GM23338 (cell line): ENCODE measurements around the gene YTHDC2. TPM values are rescaled to one million over a fixed set of nuclear protein-coding genes. Genes with fewer than 3 reads are reported as not detected.

Experiments used
- ATAC-seq: fragments of 200-7000 bp; cut with Tn5 transposase; 3 replicates; pipeline ENCODE4 v1.9.1; 2020
- DNase-seq: peaks from one replicate; pipeline ENCODE4 v3.0.0-alpha.2; 2015; ENCODE audit warnings: low spot score
- H2AFZ ChIP-seq: fragments of 200-600 bp; sonication (generic); 2 replicates; pipeline ENCODE4 v1.8.0; 2016; ENCODE audit warnings: antibody characterized with exemption, mild to moderate bottlenecking, moderate library complexity
- H3F3A ChIP-seq: fragments of 200-600 bp; sonication (generic); replicated peaks from 2 replicates; pipeline ENCODE4 v1.8.0; 2017; ENCODE audit warnings: antibody characterized with exemption, mixed run types, low read depth
- H3K27ac ChIP-seq: fragments of 200-600 bp; sonication (generic); 2 replicates; pipeline ENCODE4 v1.6.1; 2016; ENCODE audit warnings: low read depth
- H3K27me3 ChIP-seq: fragments of 200-600 bp; sonication (generic); 2 replicates; pipeline ENCODE4 v1.8.0; 2016; ENCODE audit warnings: mild to moderate bottlenecking, mixed run types, moderate library complexity; ENCODE audit not compliant: insufficient read depth
- H3K36me3 ChIP-seq: fragments of 200-600 bp; sonication (generic); 2 replicates; pipeline ENCODE4 v1.8.0; 2016; ENCODE audit warnings: mild to moderate bottlenecking; ENCODE audit not compliant: insufficient read depth
- H3K4me1 ChIP-seq: fragments of 200-600 bp; sonication (generic); 2 replicates; pipeline ENCODE4 v1.8.0; 2016; ENCODE audit warnings: mild to moderate bottlenecking, moderate library complexity; ENCODE audit not compliant: insufficient read depth
- H3K4me2 ChIP-seq: fragments of 200-600 bp; sonication (generic); 2 replicates; pipeline ENCODE4 v1.7.1; 2017; ENCODE audit warnings: mixed run types
- H3K4me3 ChIP-seq: fragments of 200-600 bp; sonication (generic); 2 replicates; pipeline ENCODE4 v1.6.1; 2016; ENCODE audit warnings: mixed run types
- H3K79me2 ChIP-seq: fragments of 200-600 bp; sonication (generic); replicated peaks from 2 replicates; pipeline ENCODE4 v1.8.0; 2017; ENCODE audit warnings: mild to moderate bottlenecking; ENCODE audit not compliant: insufficient read depth
- H3K9me2 ChIP-seq: fragments of 200-600 bp; sonication (generic); 2 replicates; pipeline ENCODE4 v1.8.0; 2017; ENCODE audit not compliant: insufficient read depth
- H4K20me1 ChIP-seq: fragments of 200-600 bp; sonication (generic); replicated peaks from 2 replicates; pipeline ENCODE4 v1.8.0; 2017; ENCODE audit warnings: mild to moderate bottlenecking; ENCODE audit not compliant: insufficient read depth
- H3K27ac Mint-ChIP-seq: 2 replicates; pipeline ENCODE4 v1.8.0; 2020; ENCODE audit warnings: inconsistent platforms, mild to moderate bottlenecking, moderate library complexity, mixed read lengths
- H3K27me3 Mint-ChIP-seq: 3 replicates; pipeline ENCODE4 v1.8.0; 2022; ENCODE audit warnings: low read depth, mild to moderate bottlenecking, moderate library complexity, mixed read lengths, inconsistent platforms; ENCODE audit not compliant: insufficient read depth, poor library complexity
- H3K36me3 Mint-ChIP-seq: 3 replicates; pipeline ENCODE4 v1.8.0; 2021; ENCODE audit warnings: low read depth, mild to moderate bottlenecking, inconsistent platforms, moderate library complexity, mixed read lengths
- H3K4me1 Mint-ChIP-seq: 3 replicates; pipeline ENCODE4 v1.8.0; 2020; ENCODE audit warnings: mild to moderate bottlenecking, inconsistent platforms, mixed read lengths
- H3K4me3 Mint-ChIP-seq: 3 replicates; pipeline ENCODE4 v1.8.0; 2021; ENCODE audit warnings: moderate library complexity, mild to moderate bottlenecking, inconsistent platforms, mixed read lengths
- H3K9me3 Mint-ChIP-seq: 3 replicates; pipeline ENCODE4 v1.8.0; 2020; ENCODE audit warnings: moderate library complexity, mild to moderate bottlenecking, inconsistent platforms, mixed read lengths
- CREB1 ChIP-seq: fragments of 250-450 bp; sonication (Bioruptor Pico); IDR thresholded peaks from 2 replicates; pipeline ENCODE4 v1.5.0; 2020; ENCODE audit warnings: low read depth, mild to moderate bottlenecking, moderate library complexity
- ETS1 ChIP-seq: IDR thresholded peaks from 2 replicates; pipeline ENCODE4 v1.6.1; 2016; ENCODE audit warnings: antibody characterized with exemption
- EZH2 ChIP-seq: fragments of 200-600 bp; sonication (generic); IDR thresholded peaks from one replicate; pipeline ENCODE4 v1.8.0; 2017; ENCODE audit warnings: antibody characterized with exemption, mild to moderate bottlenecking, low read depth; ENCODE audit not compliant: unreplicated experiment
- EZH2phosphoT487 ChIP-seq: fragments of 200-600 bp; sonication (generic); IDR thresholded peaks from one replicate; pipeline ENCODE4 v1.8.1; 2018; ENCODE audit warnings: antibody characterized with exemption; ENCODE audit not compliant: unreplicated experiment
- NANOG ChIP-seq: IDR thresholded peaks from 2 replicates; pipeline ENCODE4 v1.6.1; 2016; ENCODE audit warnings: antibody characterized with exemption, borderline replicate concordance
- POLR2AphosphoS5 ChIP-seq: IDR thresholded peaks from 2 replicates; pipeline ENCODE4 v1.6.1; 2016; ENCODE audit warnings: antibody characterized with exemption, low read depth
- REST ChIP-seq: IDR thresholded peaks from one replicate; pipeline ENCODE4 v1.6.1; 2018; ENCODE audit warnings: antibody characterized with exemption; ENCODE audit not compliant: unreplicated experiment
- ZNF114 ChIP-seq: fragments of 250-450 bp; sonication (Bioruptor Pico); IDR thresholded peaks from 2 replicates; pipeline ENCODE4 v1.5.0; 2020; ENCODE audit warnings: mild to moderate bottlenecking, moderate library complexity
- ZNF331 ChIP-seq: fragments of 250-450 bp; sonication (Bioruptor Pico); IDR thresholded peaks from 2 replicates; pipeline ENCODE4 v1.5.0; 2020; ENCODE audit warnings: low read depth, mild to moderate bottlenecking, moderate library complexity
- ZNF462 ChIP-seq: fragments of 250-450 bp; sonication (Bioruptor Pico); IDR thresholded peaks from 2 replicates; pipeline ENCODE4 v1.5.0; 2020; ENCODE audit warnings: mild to moderate bottlenecking, moderate library complexity
- polyA plus RNA-seq: library from polyadenylated mRNA; unstranded; fragments of >200 nt; fragmentation: Nextera tagmentation; extraction: Ambion mirVana; gene quantifications from 2 replicates; pipeline ENCODE4 v1.2.1, GENCODE V29; 2016
- total RNA-seq: library from RNA; depleted of rRNA; stranded (reverse); fragments of >200 nt; shearing (Covaris generic); gene quantifications from 2 replicates; pipeline ENCODE4 v1.2.3, GENCODE V29; 2014
- TF ChIP-seq, protein P1 (sequence below), 2 experiments: fragments of 200-600 bp in 1 of 2; sonication (generic) in 1 of 2; conservative IDR thresholded peaks; 2 replicates each; pipeline versions ENCODE4 v1.5.1 to v1.6.1; 2016 to 2017; ENCODE audit warnings: antibody characterized with exemption in 2 of 2, low read depth in 2 of 2, mild to moderate bottlenecking in 2 of 2, moderate library complexity in 1 of 2

The YTHDC2 gene
- total and polyA plus RNA-seq, 2 experiments from 2014 or later: 19.9 to 33.9 TPM

DNA sequence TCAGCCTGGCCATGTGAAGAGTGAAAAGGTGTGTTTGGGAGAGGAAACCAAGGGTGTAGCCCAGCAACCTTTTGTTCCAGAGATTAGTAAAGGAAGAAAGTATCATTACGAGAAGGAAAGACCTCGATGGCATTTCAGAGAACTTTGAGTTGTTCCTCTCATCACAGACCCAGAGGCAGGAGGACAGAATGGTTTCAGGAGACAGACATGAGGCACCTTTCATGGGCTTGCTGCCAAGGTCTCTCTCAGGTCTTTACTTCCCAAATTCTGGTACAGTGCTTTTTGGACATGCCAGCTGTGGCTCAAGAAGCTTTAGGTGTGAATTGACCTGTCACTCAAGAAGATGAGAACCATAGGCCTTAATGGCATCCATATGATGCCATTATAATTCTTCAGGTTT, 22.5 kb upstream of the YTHDC2 start (continued):
- no peak for TF ChIP-seq REST
- TF ChIP-seq EZH2: no peak
- TF ChIP-seq, protein P1, sequence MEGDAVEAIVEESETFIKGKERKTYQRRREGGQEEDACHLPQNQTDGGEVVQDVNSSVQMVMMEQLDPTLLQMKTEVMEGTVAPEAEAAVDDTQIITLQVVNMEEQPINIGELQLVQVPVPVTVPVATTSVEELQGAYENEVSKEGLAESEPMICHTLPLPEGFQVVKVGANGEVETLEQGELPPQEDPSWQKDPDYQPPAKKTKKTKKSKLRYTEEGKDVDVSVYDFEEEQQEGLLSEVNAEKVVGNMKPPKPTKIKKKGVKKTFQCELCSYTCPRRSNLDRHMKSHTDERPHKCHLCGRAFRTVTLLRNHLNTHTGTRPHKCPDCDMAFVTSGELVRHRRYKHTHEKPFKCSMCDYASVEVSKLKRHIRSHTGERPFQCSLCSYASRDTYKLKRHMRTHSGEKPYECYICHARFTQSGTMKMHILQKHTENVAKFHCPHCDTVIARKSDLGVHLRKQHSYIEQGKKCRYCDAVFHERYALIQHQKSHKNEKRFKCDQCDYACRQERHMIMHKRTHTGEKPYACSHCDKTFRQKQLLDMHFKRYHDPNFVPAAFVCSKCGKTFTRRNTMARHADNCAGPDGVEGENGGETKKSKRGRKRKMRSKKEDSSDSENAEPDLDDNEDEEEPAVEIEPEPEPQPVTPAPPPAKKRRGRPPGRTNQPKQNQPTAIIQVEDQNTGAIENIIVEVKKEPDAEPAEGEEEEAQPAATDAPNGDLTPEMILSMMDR (conservative IDR thresholded peaks at IDR 0.05; ENCODE audit: low read depth in 2 of 2): no peak
- no peak for TF ChIP-seq ETS1
- no peak for TF ChIP-seq NANOG
- TF ChIP-seq EZH2phosphoT487: no peak
- no peak for TF ChIP-seq CREB1 (CRISPR knock-in tag)
- no peak for TF ChIP-seq POLR2AphosphoS5
- no peak for TF ChIP-seq ZNF114
- no peak for TF ChIP-seq ZNF331 (CRISPR knock-in tag)

DNA sequence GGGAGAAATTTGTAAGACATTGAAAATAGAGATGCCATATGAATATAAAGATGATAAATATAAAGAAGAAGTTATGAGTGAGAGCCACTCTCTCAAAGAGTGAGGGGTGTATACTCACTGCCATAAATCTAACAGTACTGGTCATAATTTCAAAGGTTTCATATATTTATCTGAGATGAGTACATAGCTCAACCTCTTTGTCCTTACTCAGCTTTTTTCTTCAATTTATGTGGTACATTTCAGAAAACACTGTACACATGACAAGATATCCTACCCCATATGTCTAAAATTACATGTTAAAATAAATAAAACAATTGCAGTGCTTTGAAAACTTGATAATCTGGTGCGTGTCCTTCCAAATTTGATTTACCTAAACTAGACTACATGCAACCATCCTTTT, 20.0 kb upstream of the YTHDC2 start:
- no peaks in the 10 kb centered on the region; the same call in 2 of the 3 replicates for H3K4me1 Mint-ChIP-seq
- TF ChIP-seq EZH2 (no peak), ETS1 (no peak), ZNF462 (CRISPR knock-in tag) (no peak), EZH2phosphoT487 (no peak), ZNF331 (CRISPR knock-in tag) (no peak)

More for the DNA sequence above, 20.0 kb upstream of the YTHDC2 start:
- peaks cover 38% of the 10 kb centered on the region for H3K9me3 Mint-ChIP-seq
- Histone ChIP-seq H3K36me3 (0 out of 2 replicates have a peak, but pooled peaks cover 5% of the 10 kb centered on the region), H3K4me3 (no peak overlapping the region), H3K4me2 (no peak overlapping the region), H4K20me1 (no peaks in the 10 kb centered on the region), H3K27me3 (peaks cover 17% of the 10 kb centered on the region), H3F3A (peaks cover 4% of the 10 kb centered on the region; the same call in 1 of the 2 replicates), H2AFZ (no peak overlapping the region), H3K79me2 (no peaks in the 10 kb centered on the region), H3K9me2 (no peaks in the 10 kb centered on the region), H3K27ac (no peak overlapping the region), H3K4me1 (no peaks in the 10 kb centered on the region; the same call in 1 of the 2 replicates)
- peaks cover 16% of the 10 kb centered on the region for H3K27me3 Mint-ChIP-seq
- H3K36me3 Mint-ChIP-seq: peaks cover 31% of the 10 kb centered on the region
- no peak overlapping the region for H3K27ac Mint-ChIP-seq
- no peak for ATAC-seq
- no peak for DNase-seq
- no peak overlapping the region for H3K4me3 Mint-ChIP-seq
